HG02623 (cell line): ENCODE data around the gene C1S.
"Not testable (repeated sequence)": the region's sequence is repeated elsewhere in the genome, so short reads cannot be mapped to it uniquely, and the experiment has no call there.

Experiments
- ATAC-seq: cut with Tn5 transposase; IDR thresholded peaks from one replicate; pipeline ENCODE4 v1.9.1; 2021; ENCODE audit warnings: moderate library complexity; ENCODE audit not compliant: unreplicated experiment

Gene C1S

GRCh38 chr12:7101694-7102131, 41.2 kb downstream of the C1S start:
- ATAC-seq = no peak

DNA sequence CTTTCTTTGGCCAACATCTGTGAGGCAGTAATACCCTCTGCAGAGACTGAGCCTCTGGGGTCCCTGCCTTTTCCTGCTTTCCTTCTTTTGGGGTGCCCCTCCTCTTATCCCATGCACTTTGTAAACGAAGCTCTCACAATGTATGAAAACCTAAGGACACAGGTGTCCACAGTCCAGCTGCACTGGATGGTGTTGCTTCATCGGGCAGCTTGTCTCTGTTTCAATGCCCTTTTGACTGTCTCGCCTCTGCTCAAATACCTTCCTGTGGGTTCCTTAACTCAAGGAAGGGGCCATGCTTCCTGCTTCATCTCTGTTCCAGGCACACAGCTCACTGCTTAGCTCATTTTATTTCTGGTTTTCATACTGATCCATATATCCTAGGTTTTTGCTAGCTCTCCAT, 42.1 kb downstream of the C1S start:
- ATAC-seq = no peak

- no peak for ATAC-seq
Measured at GRCh38 chr12:7103837-7104584, 43.5 kb downstream of the C1S start.

GRCh38 chr12:7106082-7106481, 45.6 kb downstream of the C1S start:
- ATAC-seq = no peak

DNA sequence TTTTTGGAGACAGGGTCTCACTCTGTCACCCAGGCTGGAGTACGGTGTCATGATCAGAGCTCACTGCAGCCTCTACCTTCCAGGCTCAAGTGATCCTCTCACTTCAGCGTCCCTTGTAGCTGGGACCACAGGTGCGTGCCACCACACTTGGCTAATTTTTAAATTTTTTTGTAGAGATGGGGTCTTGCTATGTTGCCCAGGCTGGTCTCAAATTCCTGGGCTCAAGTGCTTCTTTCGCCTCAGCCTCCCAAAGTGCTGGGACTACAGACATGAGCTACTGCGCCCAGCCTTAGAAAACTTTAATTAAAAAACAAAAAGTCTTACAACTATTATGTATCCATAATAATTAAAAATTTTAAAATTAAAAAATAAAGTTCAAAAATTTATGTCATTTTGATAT, 46.7 kb downstream of the C1S start:
- ATAC-seq = not testable (repeated sequence)

DNA sequence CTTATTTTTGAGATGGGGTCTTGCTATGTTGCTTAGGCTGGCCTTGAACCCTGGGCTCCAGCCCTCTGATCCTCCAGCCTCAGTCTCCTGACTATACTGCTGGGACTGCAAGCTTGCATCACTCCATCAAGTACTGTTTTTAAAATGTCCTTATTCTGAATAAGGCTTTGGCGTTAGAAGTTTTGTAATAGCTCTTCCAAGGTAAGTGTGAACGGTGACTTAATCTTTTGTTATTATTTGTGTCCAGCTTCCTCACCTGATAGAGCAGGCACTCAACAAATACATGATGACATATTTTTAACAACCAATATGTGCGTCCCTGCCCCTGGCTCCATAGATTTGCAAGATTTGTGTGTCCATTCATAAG, 47.1 kb downstream of the C1S start:
- no peak for ATAC-seq

GRCh38 chr12:7108003-7108795, 47.7 kb downstream of the C1S start:
- peak; percentile 84 for ATAC-seq

DNA sequence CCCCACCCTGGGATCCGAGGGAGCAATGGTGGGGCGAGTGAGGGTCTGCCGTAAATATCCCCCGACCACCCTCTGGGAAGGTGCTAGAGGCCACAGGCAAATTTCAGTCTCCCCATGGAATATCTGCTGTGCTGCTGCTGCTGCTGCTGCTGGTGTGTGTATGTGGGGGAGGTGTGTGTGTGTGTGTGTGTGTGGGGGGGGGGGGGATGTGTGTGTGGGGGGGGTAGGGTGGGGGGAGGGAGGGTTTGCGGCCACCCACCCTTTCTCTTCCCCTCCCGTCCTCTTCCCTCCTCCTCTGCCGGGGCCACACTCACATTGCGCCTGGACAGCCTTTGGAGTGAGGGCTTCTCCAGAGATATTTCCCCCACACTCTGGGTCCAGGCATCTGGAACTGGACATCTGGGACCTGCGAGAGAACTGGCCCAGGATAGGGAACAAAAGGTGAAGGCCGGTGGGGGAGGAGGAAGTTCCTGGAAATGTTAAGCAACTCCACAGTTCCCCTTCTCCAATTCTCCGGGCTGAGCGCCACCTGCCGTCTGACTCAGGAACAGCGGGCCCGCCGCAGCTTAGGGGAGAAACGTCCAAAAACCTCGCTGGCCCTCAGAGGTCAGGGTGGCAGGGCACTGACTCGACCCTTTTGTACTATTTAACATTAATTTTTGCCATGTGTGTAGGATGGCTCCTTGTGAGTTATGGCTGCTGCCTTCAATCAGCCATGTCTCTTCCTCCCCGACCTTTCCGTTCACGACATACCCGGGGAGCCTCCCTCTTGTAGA, 48.5 kb downstream of the C1S start, which contains the start of gene C1RL:
C1RL (minus strand) TSS at position 419 of the 776 bp plus-strand sequence; CDS start at position 385, 34 bp downstream.
- ATAC-seq = peak; percentile 35

DNA sequence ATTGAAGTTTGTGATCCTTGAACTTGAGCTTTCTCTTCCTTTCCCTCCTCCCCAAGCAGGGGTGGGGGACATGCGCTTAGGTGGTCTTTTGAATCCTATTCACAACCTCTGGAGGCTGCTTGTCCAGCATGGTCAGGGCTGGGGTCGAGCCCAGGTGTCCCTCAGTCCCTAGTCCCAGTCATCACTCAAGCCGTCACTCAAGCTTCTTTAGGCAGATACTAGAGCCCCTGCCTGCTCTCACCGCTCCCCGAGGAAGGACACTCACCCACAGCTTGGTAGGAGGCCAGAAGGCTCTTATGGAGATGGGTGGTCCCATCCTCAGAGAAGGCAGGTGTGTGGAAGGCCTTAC, 49.0 kb downstream of the C1S start:
- no peak for ATAC-seq

- no peak for ATAC-seq
Measured at GRCh38 chr12:7110661-7111060, 50.1 kb downstream of the C1S start.

- no peak for ATAC-seq
Measured at GRCh38 chr12:7112041-7112440, 51.5 kb downstream of the C1S start.

- no peak for ATAC-seq
Measured at GRCh38 chr12:7113389-7113871, 52.9 kb downstream of the C1S start.

DNA sequence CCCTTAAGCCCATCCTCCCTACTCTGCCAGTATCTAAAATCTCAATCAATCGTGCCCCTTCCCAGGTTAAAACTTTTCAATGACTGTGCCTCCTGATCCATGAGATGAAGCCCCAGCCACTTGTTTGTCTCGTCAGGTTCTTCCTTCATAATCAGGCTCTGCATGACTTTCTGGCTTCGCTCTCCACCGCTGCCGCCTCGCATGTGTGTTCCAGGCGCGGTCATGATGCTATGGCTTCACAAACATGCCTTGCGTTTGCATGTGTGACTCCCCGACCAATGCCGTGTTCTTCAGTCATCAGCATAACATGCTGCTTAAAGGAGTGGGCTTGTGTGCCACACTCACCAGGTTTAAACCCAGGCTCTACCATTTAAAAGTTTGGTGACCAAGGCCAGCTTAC, 53.5 kb downstream of the C1S start:
- ATAC-seq = no peak

DNA sequence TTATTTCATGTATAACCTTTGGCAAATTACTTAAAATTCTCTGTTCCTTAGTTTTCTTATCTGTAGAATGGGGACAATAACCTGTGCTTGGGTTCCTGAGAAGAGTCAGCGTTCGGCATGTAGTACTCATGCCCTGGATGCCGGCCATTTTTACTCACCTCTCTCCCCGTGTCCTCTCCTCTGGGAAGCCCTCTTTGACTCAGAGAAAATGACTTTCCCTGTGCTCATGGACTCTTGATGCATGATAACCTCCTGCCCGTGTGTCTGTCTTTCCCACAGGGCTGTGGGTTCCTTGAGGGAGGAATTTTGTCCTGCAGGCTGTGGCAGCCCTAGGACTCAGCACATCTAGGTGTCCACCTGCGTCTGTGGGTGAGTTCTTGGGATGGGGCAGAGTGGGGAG, 54.3 kb downstream of the C1S start:
- ATAC-seq = no peak

DNA sequence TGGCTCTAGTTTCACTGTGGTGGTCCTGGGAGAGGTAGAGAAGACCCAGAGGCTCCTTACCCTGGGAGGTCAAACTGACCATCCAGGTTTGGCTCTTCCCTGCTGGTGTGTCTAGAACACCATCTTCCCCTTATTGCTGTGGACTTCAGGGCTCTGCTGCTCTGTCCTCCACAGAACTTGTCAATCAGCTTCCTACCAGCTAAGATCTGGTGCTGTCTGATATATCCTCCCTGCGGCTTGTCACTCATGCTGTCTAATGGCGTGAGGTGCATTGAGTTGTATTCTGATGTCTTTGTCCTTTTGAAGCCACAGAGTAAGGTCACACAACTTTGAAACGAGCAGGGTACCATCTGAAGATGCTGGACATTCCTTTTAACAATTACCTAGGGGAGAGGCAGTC, 55.7 kb downstream of the C1S start:
- ATAC-seq = no peak

DNA sequence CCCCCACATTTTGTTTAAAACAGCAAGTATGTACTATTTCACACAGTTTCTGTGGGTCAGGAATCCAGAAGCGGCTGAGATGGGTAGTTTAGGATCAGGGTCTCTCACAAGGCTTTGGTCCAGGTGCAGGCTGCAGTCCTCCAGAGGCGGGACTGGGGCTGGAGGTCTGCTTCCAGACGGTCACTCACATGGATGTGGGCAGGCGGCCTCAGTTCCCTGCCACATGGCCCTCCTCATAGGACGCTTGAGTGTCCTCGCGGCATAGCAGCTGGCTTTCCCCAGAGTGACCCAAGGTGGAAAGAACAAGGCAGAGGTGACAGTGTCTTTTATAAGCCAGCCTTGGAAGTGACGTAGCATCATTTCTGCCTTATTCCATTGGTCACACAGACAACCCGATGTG, 56.4 kb downstream of the C1S start:
- ATAC-seq = no peak

DNA sequence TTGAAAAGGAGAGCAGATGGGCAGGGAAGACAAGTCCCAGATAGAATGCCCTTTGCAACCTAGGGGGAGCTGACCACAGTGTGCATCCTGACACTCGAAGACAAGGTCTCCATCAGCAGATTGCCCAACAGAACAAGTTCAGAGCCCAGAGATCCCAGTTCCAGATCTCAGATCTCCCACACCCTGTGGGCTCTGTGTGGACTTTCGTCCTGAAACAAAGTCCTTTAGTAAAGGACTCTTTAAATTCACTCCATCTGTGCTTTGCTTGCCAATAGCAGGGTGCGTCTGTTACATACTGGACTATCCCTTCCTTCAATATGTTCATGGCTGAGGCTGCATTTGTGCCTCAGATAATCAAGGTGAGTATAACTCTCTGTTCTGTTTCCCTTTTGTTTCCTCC, 57.2 kb downstream of the C1S start:
- ATAC-seq = no peak

GRCh38 chr12:7118881-7119280, 58.4 kb downstream of the C1S start:
- no peak for ATAC-seq

GRCh38 chr12:7120166-7120565, 59.6 kb downstream of the C1S start:
- ATAC-seq = no peak
